Measurements from ENCODE around the gene PDE9A. TPM values are rescaled to one million over a fixed set of nuclear protein-coding genes. Genes with fewer than 3 reads are reported as not detected.

PDE9A gene
- total RNA-seq, 2 experiments from 2014 or later: 6.5 to 7.7 TPM

GRCh38 chr21:42820616-42821465 is 167.4 kb downstream of the PDE9A start:
- H3K27me3 Mint-ChIP-seq: peaks cover 18% of the 10 kb centered on the region
- no peak for DNase-seq
- H3K4me1 Mint-ChIP-seq: peaks cover 3% of the 10 kb centered on the region
- no peaks in the 10 kb centered on the region for H3K36me3 Mint-ChIP-seq
- H3K27ac Mint-ChIP-seq: no peak overlapping the region
- no peaks in the 10 kb centered on the region for H3K9me3 Mint-ChIP-seq
- H3K4me3 Mint-ChIP-seq: no peak overlapping the region

Other genes with a start within 250 kb of the PDE9A start
- 10 to 100 TPM; 38.9 to 41.1 TPM for gene UBASH3A, start 249.7 kb upstream of the PDE9A start, total RNA-seq
- gene RSPH1, start 157.4 kb upstream of the PDE9A start, total RNA-seq: under 1 TPM in 1 of 2 experiments, not detected in 1; 0.32 TPM
- 10 to 100 TPM; 15.7 to 17.5 TPM for gene SLC37A1, start 139.8 kb upstream of the PDE9A start, total RNA-seq
- gene WDR4, start 225.9 kb downstream of the PDE9A start, total RNA-seq: 10 to 100 TPM; 54.0 to 56.7 TPM
- 10 to 100 TPM; 34.2 to 34.3 TPM for gene NDUFV3, start 239.7 kb downstream of the PDE9A start, total RNA-seq